ENCODE results near the gene PRICKLE2.
"Not testable (repeated sequence)": the region's sequence is repeated elsewhere in the genome, so short reads cannot be mapped to it uniquely, and the experiment has no call there.

The PRICKLE2 gene

DNA sequence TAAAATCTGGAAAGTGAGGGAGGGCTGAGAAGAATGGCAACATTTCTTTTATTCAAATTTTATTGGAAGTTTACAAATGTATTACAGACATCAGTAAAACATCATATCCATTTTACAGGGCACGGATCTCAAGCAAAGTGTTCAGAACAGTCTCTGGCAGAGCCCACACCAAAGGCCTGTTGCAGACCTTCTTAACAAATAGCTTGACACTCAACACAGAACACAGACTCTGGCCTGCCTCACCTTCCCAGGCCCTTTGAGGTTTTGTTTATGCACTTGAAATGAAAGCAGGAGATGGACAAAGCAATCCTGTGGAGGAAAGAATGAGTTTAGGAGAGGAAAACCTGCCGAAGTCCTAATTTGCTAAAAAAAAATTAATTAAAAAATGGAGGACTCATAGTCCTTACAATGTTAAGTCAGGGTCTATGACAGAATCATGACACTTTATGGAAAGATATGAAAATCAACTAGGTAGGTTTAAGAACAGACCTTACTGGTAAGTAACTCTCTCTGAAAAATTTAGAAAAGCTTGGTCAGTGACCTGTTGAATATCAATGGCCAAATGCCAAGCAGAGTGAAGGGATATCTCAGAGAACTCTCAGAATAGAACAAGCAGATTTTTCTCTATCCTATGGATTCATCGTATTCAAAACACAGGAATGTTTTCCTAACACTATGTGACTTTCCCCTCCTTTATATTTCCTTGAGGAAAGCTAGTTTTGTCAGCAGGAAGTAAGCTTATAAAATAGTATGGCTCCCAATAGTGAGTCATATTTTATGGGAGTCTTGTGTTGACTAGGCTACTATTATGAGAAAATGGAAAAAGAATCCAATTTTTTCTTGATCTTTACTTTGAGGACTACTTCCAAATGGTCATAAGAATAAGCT is 131.2 kb downstream of the PRICKLE2 start:
- no peak for DNase-seq

GRCh38 chr3:64093211-64093610 is 132.1 kb downstream of the PRICKLE2 start:
- no peak for DNase-seq

GRCh38 chr3:64091501-64091900 is 133.8 kb downstream of the PRICKLE2 start:
- no peak for DNase-seq

- not testable (repeated sequence) for DNase-seq
These were observed 135.9 kb downstream of the PRICKLE2 start for GRCh38 chr3:64089386-64089785.

DNA sequence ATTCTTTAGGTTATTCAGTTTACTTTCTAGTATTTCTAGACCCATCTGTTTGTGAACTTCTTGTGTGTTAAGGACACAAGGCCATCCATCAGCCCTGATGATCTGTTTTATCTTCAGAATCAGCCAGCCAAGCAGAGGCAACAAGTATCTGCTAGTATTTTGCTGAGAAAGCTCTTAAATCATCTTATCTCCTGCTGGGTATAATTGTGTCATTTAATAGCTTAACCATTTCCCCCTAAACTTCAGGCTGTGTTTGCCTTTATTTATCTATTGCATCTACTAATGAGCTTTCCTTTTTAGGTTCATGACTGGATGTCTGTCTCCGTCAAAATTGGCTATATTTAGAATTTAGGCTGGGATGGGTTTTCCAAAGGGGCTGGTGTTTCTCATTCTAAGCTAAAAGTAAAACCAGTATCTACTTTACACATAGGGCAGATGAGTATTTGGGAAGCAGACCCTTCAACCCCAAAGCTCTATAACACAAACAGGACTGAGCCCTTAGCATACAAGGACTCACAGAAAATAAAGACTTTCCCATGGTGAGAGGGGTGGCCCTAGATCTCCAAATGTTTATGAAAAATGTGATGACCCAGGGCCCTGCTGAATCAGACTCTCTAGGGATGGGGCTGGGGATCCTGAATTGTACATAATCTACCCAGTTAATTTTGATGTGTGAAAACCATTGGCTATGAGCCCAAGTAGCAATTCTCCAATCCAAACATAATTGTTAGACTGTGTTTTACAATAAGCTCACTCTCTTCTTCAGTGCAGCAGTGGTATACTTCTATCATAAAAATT is 136.7 kb downstream of the PRICKLE2 start:
- no peak for DNase-seq

DNA sequence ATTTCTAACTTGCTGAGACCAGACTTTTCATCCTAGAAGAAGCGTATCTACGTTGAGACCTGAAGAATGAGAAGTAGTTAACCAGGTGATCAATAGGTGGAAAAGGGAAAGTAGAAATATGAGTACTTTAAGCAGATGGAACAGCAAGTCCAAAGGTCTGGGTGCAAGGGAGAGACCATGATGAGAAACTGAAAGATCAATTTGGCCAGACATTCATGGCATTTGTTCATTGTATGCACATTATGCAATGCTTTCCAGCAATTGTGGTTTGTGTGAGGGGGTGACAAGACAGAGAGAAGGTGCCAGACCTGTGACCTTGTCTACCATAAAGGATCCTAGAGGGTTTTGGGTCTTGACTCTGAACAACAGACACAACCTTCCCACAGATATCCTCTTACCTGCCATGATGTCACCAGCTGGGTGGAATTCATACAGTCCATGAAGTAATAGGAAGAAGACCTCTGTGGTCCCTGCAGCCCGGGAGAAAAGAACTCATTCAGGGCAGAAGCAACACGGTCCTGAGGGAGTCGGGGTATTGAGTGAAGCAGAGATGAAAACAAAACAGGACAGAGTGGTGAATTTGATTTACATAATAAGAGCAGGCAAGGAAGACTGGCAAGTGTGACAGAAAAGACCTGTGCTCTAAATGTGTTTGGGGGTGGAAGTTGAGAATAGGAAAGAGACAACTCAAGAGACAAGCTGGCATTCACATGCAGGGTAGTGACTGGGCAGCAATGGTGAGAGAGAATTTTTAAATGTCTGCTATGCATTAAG is 138.6 kb downstream of the PRICKLE2 start:
- DNase-seq: no peak

DNA sequence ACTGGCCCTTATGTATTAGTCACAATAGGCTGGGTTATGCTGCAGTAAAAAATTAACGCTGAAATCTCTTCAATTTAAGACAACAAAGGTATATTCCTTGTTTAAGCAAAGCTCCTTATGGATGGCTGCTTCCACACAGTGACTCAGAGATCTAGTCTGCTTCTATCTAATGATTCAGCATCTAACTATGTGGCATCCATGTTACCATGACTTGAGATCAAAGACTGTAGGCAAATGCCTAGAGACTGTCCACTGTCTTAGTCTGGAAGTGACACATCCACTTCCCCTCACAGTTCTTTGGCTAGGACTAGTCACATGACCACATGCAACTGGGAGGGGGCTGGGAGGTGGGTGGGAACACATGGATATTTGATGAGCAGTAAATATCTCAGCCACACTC is 140.6 kb downstream of the PRICKLE2 start:
- no peak for DNase-seq

- no peak for DNase-seq
These were observed 141.7 kb downstream of the PRICKLE2 start for GRCh38 chr3:64083575-64083974.

- no peak for DNase-seq
These were observed 142.2 kb downstream of the PRICKLE2 start for GRCh38 chr3:64082961-64083541.

- DNase-seq: no peak
These were observed 142.9 kb downstream of the PRICKLE2 start for GRCh38 chr3:64082411-64082810.

DNA sequence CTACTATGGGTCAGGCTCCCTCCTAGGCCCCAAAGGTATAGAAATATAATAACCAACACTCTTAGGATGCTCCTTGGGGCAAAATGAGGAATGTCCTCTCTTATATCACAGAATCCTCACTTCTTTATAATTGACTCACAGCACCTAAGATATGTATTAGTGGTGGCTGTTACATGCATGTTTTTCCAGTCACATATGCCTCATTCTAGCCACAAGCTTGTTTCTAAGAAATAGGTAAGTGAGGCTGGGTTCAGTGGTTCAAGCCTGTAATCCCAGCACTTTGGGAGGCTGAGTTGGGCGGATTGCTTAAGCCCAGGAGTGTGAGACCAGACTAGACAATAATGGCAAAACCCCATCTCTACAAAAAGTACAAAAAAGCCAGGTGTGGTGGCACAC is 144.0 kb downstream of the PRICKLE2 start:
- no peak for DNase-seq

- DNase-seq: no peak
These were observed 144.5 kb downstream of the PRICKLE2 start for GRCh38 chr3:64080616-64081234.

- DNase-seq: no peak
These were observed 145.7 kb downstream of the PRICKLE2 start for GRCh38 chr3:64079369-64080150.

DNA sequence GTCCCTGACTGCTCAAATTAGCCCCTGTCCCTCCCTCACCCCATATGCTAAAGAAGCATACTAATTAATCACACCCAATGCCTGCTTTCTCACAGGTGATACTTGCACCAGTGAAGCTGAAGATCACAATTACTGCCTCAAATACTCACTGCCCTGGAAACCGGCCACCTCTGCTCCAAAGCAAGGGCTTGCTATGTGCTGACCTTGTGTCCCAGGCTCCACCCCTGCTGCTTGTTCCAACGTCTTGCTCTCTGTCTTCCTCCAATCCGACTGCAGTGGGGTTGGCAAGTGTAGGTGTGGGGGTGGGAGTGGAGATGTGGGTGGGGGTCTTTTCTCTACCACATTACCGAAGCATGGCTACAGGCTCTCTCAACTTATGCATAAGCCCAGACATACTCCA is 146.3 kb downstream of the PRICKLE2 start:
- DNase-seq: no peak

GRCh38 chr3:64074895-64075679 is 150.2 kb downstream of the PRICKLE2 start:
- DNase-seq: no peak

GRCh38 chr3:64074060-64074459 is 151.2 kb downstream of the PRICKLE2 start:
- DNase-seq: no peak

DNA sequence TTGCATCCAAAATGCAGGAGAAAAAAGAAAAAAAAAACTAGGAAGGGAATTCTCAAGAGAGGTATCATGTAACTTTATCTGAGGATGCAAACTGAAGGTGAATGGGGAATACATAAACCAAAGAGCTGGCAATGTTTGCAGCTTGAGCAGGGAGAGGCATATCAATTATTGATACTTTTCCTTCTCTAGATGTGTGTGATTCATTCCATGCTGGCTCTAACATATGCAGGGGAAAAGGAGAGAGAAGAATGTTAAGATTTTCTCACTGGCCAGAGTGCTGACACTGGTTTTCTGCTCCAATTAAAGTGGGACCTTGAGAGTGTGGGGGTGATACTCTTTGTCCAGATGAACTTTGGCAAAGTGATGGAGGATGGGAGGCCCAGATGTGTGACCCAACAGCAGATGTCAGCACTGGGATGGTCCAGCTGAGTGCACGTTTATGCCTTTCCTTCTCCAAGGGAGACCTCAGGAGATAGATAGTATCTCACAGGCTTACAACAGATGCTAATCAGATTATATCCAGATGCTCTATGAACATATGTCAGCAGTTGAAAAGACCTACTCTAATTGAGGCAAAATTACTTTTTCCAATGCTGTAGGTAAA is 152.0 kb downstream of the PRICKLE2 start:
- DNase-seq: no peak

GRCh38 chr3:64072126-64072525 is 153.1 kb downstream of the PRICKLE2 start:
- DNase-seq: no peak

DNA sequence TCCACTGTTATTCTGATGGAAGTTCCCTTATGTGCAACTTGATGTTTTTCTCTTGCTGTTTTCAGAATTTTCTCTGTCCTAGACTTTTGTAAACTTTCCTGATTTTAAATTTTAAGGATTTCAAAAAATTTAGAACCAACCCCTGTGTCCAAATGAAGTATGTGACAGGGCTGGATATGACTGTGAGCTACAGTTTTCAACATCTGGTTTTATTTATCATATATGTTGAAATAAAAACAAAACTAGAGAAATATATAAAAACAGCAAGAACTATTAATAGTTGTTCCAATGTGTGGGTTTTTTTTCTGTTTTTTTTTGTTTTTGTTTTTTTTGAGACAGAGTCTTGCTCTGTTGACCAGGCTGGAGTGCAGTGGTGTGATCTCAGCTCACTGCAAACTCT is 154.6 kb downstream of the PRICKLE2 start:
- no peak for DNase-seq

All from SHP77 treated with DMSO at 0.1 percent for 48 hours (cell line).